GM19240 (cell line): Measurements from ENCODE around the gene ME1.
"Not testable (repeated sequence)": the region's sequence is repeated elsewhere in the genome, so short reads cannot be mapped to it uniquely, and the experiment has no call there.

Experiments
- DNase-seq: peaks from one replicate; pipeline ENCODE4 v3.0.0; 2011; ENCODE audit warnings: low spot score; ENCODE audit not compliant: insufficient read length

The ME1 gene

GRCh38 chr6:83354747-83355146 lies 76.1 kb downstream of the ME1 start:
- no peak for DNase-seq

GRCh38 chr6:83352424-83353061 lies 78.3 kb downstream of the ME1 start:
- no peak for DNase-seq

- no peak for DNase-seq
Measured at GRCh38 chr6:83343121-83343520, 87.7 kb downstream of the ME1 start.

GRCh38 chr6:83341765-83342164 lies 89.1 kb downstream of the ME1 start:
- DNase-seq: no peak

DNA sequence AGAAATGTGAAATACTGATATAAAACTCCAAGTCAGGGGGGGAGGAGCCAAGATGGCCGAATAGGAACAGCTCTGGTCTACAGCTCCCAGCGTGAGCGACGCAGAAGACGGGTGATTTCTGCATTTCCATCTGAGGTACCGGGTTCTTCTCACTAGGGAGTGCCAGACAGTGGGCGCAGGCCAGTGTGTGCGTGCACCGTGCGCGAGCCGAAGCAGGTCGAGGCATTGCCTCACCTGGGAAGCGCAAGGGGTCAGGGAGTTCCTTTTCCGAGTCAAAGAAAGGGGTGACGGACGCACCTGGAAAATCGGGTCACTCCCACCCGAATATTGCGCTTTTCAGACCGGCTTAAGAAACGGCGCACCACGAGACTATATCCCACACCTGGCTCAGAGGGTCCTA lies 96.9 kb downstream of the ME1 start:
- DNase-seq: not testable (repeated sequence)

DNA sequence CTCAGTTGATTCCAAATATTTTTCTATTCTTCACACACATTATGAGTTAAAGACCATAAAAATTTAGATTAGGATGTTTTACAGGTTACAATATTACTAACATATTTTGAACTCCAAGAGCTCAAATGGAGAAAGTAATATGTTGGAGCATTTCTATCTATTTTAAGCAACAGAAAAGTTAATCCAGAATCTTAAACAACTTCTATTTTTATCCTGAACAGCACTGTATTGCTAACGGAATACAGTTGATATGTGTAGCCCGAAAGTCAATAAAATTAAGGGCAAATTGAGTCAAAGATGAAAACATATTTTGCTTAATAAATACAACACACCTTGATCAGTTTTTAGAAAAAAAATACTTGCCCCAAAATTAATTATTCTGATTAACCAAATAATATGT lies 97.4 kb downstream of the ME1 start:
- DNase-seq: no peak

DNA sequence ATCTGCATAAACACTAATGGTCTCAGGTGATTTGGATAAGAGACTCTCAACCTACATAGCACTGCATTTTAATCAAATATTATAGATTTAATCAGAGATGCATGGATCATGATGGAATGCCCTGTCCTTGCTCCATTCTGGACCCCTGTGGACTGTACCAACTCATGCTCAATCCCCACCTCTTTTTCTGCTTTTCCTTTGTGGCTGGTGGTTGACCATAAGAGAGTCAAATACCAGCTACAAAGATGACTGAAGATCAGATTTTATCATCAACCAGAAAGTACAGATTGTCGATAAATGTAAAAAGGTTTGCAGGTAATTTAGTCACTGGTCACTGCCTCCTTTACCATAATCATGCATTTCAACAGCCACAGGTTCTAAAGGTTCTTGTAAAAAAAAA lies 116.2 kb downstream of the ME1 start:
- no peak for DNase-seq

DNA sequence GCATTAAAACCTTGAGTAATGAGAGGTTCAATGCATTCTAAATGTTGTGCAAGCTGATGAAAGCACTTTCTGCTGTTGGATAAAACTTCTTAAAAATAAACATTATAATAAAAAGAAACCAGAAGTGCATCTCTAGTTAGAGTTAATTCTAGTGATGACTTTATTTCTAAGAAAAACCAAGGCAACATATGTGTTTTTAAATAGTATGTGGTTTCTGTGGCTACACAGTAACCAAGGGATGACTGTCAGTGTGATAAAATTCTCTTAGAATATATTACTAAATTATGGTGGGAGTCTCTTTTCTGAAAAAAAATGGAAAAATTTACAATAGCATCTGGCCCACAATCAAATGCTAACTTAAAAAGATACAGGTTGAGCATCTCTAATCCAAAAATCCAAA lies 117.0 kb downstream of the ME1 start:
- DNase-seq: no peak

DNA sequence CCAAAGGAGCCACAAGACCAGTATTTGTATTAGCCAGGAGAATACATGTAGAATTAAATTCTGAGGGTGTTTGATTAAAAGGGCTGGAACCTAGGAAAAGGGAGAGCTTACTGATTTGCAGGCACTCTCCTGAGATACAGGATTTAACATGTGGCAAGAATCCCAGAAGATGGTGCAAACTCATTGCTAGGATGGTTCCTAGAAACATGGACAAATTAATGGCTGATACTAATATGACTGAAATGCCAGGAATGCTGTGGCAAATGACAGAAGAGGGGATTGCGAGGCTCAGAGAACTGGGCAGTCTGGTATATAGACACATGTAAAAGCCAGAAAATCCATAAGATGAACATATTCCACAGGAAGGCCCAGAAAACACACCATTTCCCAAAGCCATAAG lies 119.6 kb downstream of the ME1 start:
- no peak for DNase-seq

- no peak for DNase-seq
Measured at GRCh38 chr6:83310046-83310445, 120.8 kb downstream of the ME1 start.

- no peak for DNase-seq
Measured at GRCh38 chr6:83309344-83309743, 121.5 kb downstream of the ME1 start.

DNA sequence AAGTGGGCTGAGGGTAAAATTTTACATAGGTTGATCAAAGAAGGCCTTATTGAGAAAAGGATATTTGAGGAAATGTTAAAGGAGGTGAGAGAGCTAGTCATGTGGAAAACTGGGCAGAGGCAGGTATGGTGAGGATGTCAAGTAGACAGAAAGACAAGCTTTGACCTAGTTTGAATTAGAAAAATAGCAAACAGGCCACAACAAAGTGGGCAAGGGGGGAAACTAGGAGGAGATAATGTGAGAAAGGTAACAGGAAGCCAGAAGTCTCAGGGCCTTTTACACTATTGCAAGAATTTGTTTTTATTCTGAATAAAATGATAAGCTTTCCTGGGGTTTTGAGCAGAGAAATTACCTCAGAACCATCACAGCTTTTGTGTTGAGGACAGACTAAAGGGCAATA lies 122.0 kb downstream of the ME1 start:
- DNase-seq: no peak

DNA sequence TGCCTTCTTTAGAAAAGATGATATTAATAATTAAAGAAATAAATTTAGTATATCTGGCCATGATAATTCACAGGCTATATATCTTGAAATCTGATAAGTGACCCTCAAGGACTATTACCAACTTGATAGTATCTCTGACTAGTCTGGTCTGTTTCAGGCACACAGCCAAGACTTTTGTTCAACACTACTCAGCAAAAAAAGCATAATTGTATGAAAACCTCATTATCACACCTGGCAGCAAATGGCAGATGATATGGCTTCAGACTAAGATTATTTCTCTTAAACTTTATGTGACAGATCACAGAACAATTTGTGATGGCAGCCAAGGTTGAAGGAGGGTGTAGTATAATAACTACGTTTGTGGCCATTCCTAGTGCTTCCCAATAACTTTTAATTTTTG lies 123.0 kb downstream of the ME1 start:
- DNase-seq: no peak

- DNase-seq: no peak
Measured at GRCh38 chr6:83303426-83303825, 127.4 kb downstream of the ME1 start.

- no peak for DNase-seq
Measured at GRCh38 chr6:83294676-83295075, 136.2 kb downstream of the ME1 start.

DNA sequence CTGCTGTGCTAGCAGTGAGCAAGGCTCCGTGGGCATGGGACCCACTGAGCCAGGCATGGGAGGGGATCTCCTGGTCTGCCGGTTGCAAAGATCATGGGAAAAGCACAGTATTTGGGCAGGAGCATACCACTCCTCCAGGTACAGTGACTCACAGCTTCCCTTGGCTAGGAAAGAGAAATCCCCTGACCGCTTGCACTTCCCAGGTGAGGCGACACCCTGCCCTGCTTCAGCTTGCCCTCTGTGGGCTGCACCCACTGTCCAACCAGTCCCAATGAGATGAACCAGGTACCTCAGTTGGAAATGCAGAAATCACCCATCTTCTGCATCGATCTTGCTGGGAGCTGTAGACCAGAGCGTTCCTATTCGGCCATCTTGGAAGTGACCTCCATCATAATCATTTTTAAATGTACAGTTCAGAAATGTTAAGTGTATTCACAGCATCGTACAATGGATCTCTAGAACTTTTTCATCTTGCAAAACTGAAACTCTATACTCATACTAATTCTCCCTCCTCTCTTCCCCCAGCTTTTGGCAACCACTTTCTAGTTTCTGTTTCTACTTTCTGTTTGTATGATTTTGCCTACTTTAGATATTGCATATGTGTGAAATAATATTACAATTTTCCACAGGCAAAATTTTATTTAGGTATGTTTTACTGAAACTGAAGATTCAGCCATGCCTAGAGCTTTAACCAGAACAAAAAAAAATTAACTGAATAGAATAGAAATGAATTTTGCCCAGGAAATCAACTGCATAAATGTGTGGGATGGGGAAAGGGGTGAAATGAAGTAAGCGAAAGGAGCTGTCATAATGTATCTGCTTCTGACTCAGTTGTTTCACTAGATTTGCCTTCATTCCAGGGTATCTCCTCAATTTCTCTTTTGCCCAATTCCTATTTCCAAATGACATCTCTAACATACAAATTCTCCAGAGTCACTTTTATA lies 137.7 kb downstream of the ME1 start:
- DNase-seq: no peak

DNA sequence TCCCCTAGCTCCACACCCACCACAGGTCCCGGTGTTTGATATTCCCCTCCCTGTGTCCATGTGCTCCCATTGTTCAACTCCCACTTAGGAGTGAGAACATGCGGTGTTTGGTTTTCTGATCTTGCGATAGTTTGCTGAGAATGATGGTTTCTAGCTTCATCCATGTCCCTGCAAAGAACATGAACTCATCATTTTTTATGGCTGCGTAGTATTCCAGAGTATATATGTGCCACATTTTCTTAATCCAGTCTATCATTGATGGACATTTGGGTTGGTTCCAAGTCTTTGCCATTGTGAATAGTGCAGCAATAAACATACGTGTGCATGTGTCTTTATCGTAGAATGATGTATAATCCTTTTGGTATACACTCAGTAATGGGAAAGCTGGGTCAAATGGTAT lies 143.6 kb downstream of the ME1 start:
- DNase-seq: not testable (repeated sequence)

GRCh38 chr6:83285917-83286316 lies 144.9 kb downstream of the ME1 start:
- DNase-seq: no peak

- DNase-seq: no peak
Measured at GRCh38 chr6:83273596-83273995, 157.3 kb downstream of the ME1 start.

- DNase-seq: no peak
Measured at GRCh38 chr6:83270971-83271719, 159.7 kb downstream of the ME1 start.

DNA sequence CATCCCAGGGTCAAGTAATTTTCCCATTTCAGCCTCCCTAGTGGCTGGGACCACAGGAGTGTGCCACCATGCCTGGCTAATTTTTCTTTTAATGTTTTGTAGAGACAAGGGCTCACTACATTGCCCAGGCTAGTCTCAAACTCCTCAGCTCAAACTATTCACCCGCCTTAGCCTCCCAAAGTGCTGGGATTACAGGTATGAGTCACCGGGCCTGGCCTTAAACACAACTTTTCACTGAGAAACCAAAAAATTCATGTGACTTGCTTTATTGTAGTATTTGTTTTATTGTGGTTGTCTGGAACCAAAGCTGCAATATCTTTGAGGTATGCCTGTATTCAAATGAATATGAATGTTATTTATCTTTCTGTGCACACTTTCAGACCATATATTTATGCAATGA lies 165.5 kb downstream of the ME1 start:
- no peak for DNase-seq

DNA sequence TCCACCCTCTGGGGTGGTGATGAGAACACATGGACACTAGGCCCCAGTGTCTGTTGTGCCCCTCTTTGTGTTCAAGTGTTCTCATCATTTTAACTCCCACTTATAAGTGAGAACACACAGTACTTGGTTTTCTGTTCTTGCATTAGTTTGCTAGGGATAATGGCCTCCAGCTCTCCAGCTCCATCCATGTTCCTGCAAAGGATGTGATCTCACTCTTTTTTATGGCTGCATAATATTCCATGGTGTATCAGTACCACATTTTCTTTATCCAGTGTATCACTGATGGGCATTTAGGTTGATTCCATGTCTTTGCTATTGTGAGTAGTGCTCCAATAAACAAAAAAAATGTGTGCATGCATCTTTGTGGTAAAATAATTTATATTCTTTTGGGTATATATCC lies 170.3 kb downstream of the ME1 start:
- DNase-seq: no peak
